Tibial artery (tissue), 4 donors: ENCODE measurements around the gene DTL.

ENCODE experiments used
- DNase-seq, 2 donors: peaks; one replicate each; pipeline ENCODE4 v3.0.0-alpha.2; 2019
- H3K27ac ChIP-seq, 2 donors: fragments of 200-600 bp; sonication (generic) in 1 of 2; 1 replicate in 1 of 2; 2 replicates in 1 of 2; pipeline ENCODE4 v1.5.1; 2018 to 2019; ENCODE audit warnings: mild to moderate bottlenecking in 1 of 2
- H3K27me3 ChIP-seq, 2 donors: fragments of 200-600 bp; sonication (generic) in 1 of 2; one replicate each; pipeline versions ENCODE4 v1.5.1 to v1.6.0; 2016 to 2019
- H3K36me3 ChIP-seq, 3 donors: fragments of 200-600 bp; sonication (generic) in 2 of 3; one replicate each; pipeline ENCODE4 v1.5.1; 2016 to 2019; ENCODE audit warnings: mild to moderate bottlenecking in 2 of 3
- H3K4me1 ChIP-seq, 4 donors: fragments of 200-600 bp; sonication (generic) in 2 of 4; 1 replicate in 3 of 4; 2 replicates in 1 of 4; pipeline ENCODE4 v1.5.1; 2016 to 2019
- H3K4me3 ChIP-seq, 2 donors: fragments of 200-600 bp; sonication (generic) in 1 of 2; 1 replicate in 1 of 2; 2 replicates in 1 of 2; pipeline ENCODE4 v1.5.1; 2018 to 2019; ENCODE audit warnings: mild to moderate bottlenecking in 2 of 2
- H3K9me3 ChIP-seq, 3 donors: fragments of 200-600 bp; sonication (generic) in 1 of 3; one replicate each; pipeline ENCODE4 v1.5.1; 2016 to 2019
- intact Hi-C: fragments of 100-400 bp; cut with DNase I; formaldehyde crosslinking; loops from one replicate; pipeline ENCODE4 v1.15.0; 2023; ENCODE audit warnings: low total_unique reads
- TF ChIP-seq, protein P1 (sequence below), 2 experiments: fragments of 200-600 bp in 1 of 2; fragments of 450-650 bp in 1 of 2; IDR thresholded peaks; one replicate each; pipeline ENCODE4 v1.5.1; 2017 to 2019; ENCODE audit warnings: antibody characterized with exemption in 2 of 2, mild to moderate bottlenecking in 1 of 2, moderate library complexity in 1 of 2

DTL gene

GRCh38 chr1:212132025-212132424 lies 96.5 kb downstream of the DTL start:
- no peak overlapping the region for H3K4me3 ChIP-seq
- no peaks in the 10 kb centered on the region for H3K4me1 ChIP-seq
- H3K27me3 ChIP-seq: no peaks in the 10 kb centered on the region
- H3K27ac ChIP-seq: no peak overlapping the region
- TF ChIP-seq, protein P1, sequence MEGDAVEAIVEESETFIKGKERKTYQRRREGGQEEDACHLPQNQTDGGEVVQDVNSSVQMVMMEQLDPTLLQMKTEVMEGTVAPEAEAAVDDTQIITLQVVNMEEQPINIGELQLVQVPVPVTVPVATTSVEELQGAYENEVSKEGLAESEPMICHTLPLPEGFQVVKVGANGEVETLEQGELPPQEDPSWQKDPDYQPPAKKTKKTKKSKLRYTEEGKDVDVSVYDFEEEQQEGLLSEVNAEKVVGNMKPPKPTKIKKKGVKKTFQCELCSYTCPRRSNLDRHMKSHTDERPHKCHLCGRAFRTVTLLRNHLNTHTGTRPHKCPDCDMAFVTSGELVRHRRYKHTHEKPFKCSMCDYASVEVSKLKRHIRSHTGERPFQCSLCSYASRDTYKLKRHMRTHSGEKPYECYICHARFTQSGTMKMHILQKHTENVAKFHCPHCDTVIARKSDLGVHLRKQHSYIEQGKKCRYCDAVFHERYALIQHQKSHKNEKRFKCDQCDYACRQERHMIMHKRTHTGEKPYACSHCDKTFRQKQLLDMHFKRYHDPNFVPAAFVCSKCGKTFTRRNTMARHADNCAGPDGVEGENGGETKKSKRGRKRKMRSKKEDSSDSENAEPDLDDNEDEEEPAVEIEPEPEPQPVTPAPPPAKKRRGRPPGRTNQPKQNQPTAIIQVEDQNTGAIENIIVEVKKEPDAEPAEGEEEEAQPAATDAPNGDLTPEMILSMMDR (IDR thresholded peaks at IDR 0.05): no peak
- peaks cover 0 to 3% (median 0%) of the 10 kb centered on the region in 3 donors for H3K9me3 ChIP-seq
- intact Hi-C loops: no loop called here
- no peaks in the 10 kb centered on the region for H3K36me3 ChIP-seq
- no peak for DNase-seq

DNA sequence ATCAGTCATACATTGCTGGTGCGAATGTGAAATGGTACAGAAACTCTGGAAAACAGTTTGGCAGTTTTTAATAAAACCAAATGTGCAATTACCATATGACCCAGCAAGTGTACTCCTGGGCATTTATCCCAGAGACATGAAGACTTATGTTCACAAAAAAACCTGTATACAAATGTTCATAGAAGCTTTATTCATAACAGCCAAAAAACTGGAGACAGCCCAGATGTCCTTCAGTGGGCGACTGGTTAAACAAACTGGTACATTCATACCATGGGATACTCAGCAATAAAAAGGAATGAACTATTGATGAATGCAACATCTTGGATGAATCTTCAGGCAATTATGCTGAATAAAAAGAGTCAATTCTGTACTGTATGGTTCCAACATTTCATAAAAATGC lies 97.8 kb downstream of the DTL start:
- no peak overlapping the region for H3K4me3 ChIP-seq
- peaks cover 0 to 3% (median 0%) of the 10 kb centered on the region in 3 donors for H3K9me3 ChIP-seq

DNA sequence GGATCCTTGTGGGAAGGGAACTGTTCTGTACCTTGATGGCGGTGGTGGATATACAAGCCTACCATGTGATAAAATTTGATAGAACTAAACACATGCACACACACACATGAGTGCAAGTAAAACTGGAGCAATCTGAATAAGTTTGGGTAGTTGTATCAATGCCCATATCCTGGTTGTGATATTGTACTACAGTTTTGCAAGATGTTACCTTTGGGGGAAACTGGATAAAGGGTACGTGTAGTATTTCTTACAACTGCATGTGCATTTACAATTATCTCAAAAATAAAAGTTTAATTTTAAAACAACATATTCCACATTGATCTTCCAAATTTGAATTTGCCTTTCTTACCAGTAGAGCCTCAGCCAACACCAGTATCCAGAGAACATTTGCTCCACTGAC lies 99.6 kb downstream of the DTL start:
- DNase-seq: no peak
- TF ChIP-seq, protein P1 (IDR thresholded peaks at IDR 0.05): no peak
- H3K4me3 ChIP-seq: no peak overlapping the region
- intact Hi-C loops: no loop called here
- peaks cover 0 to 3% (median 0%) of the 10 kb centered on the region in 3 donors for H3K9me3 ChIP-seq
- H3K36me3 ChIP-seq: no peaks in the 10 kb centered on the region
- no peak overlapping the region for H3K27ac ChIP-seq
- no peaks in the 10 kb centered on the region for H3K27me3 ChIP-seq
- no peaks in the 10 kb centered on the region for H3K4me1 ChIP-seq

More for the DNA sequence above, 97.8 kb downstream of the DTL start:
- Histone ChIP-seq H3K4me1 (no peaks in the 10 kb centered on the region), H3K27ac (no peak overlapping the region), H3K36me3 (no peaks in the 10 kb centered on the region), H3K27me3 (no peaks in the 10 kb centered on the region)
- DNase-seq: no peak
- intact Hi-C loops: no loop called here
- TF ChIP-seq, protein P1 (IDR thresholded peaks at IDR 0.05): no peak

DNA sequence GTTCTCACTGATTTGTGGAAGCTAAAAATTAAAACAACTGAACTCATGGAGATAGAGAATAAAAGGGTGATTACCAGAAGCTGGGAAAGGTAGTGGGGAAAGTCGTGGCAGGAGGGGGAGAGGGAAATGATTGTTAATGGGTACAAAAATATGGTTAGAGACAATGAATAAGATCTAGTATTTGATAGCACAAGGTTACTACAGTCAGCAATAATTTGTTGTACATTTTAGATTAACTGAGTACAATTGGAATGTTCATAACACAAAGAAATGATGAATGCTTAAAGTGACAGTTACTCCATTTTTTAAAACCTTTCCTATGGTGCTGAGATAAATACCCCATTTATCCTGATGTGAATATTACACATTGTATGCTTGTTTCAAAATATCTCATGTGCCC lies 102.3 kb downstream of the DTL start:
- Histone ChIP-seq H3K4me3 (no peak overlapping the region), H3K4me1 (no peaks in the 10 kb centered on the region), H3K27me3 (no peaks in the 10 kb centered on the region), H3K9me3 (peaks cover 0 to 3% (median 0%) of the 10 kb centered on the region in 3 donors), H3K27ac (no peak overlapping the region), H3K36me3 (no peaks in the 10 kb centered on the region)
- TF ChIP-seq, protein P1 (IDR thresholded peaks at IDR 0.05): no peak
- intact Hi-C loops: no loop called here
- no peak for DNase-seq

- H3K4me1 ChIP-seq: no peaks in the 10 kb centered on the region
- no peak for DNase-seq
- no peaks in the 10 kb centered on the region for H3K36me3 ChIP-seq
- TF ChIP-seq, protein P1 (IDR thresholded peaks at IDR 0.05): no peak
- no peaks in the 10 kb centered on the region for H3K27me3 ChIP-seq
- no peak overlapping the region for H3K27ac ChIP-seq
- H3K9me3 ChIP-seq: peaks cover 0 to 3% (median 0%) of the 10 kb centered on the region in 3 donors
- intact Hi-C loops: no loop called here
- H3K4me3 ChIP-seq: no peak overlapping the region
Measured at GRCh38 chr1:212138457-212138856, 102.9 kb downstream of the DTL start.
